G401 (cell line): ENCODE results near the gene RNF31. TPM values are rescaled to one million over a fixed set of nuclear protein-coding genes. Genes with fewer than 3 reads are reported as not detected.
A peak's percentile ranks its signal among the peaks of the same experiment; 100 is the strongest.

Experiments
- DNase-seq: peaks from one replicate; pipeline ENCODE4 v3.0.0-alpha.2; 2015; ENCODE audit warnings: low spot score
- in situ Hi-C: cut with HindIII; loops from 2 replicates; pipeline ENCODE4 v1.10.0; 2016; ENCODE audit warnings: low sequenced_read_pairs, mixed read lengths
- total RNA-seq: library from RNA; depleted of rRNA; stranded (reverse); fragments of >200 nt; shearing (Covaris generic); gene quantifications from 2 replicates; pipeline ENCODE4 v1.2.3, GENCODE V29; 2014

RNF31 gene
- total RNA-seq, 1 experiment from 2014 or later: 89.7 TPM

GRCh38 chr14:24135834-24136683 lies 11.2 kb upstream of the RNF31 start, which contains the start of gene PSME1:
TSS of gene PSME1 (plus strand) at chr14:24136194. CDS start at chr14:24136263, 69 bp downstream.
- DNase-seq: peak; percentile 96
- in situ Hi-C loops: no loop called here

- in situ Hi-C loops: no loop called here
- DNase-seq: peak; percentile 15
Observed at GRCh38 chr14:24136684-24137528, 10.4 kb upstream of the RNF31 start.

DNA sequence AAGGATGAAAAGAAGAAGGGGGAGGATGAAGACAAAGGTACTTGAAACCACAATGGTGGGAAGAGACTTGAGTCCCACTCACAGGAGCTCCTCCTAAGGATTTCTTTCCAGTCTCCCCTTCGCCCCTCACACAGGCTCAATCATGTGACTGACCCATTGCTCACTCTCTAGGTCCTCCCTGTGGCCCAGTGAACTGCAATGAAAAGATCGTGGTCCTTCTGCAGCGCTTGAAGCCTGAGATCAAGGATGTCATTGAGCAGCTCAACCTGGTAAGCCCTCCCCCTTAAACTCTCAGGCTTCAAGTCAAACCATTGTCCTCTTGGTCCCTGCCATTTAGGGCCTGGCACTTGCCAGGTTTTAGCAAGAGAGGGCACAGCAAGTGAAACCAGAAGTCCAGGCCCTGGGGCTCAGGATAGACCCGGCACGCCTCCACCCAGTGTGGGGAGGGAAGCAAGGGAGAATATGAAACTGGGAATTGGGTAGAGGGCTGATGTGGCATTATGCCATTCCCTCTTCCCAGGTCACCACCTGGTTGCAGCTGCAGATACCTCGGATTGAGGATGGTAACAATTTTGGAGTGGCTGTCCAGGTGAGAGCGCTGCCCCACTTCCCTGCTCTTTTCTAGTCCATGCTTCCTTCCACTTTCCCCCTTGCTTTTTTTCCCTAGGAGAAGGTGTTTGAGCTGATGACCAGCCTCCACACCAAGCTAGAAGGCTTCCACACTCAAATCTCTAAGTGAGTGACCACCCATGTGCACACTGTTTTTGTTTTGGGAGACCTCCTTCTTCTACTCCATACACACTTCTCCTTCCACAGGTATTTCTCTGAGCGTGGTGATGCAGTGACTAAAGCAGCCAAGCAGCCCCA lies 9.5 kb upstream of the RNF31 start:
- peak; percentile 13 for DNase-seq
- in situ Hi-C loops: no loop called here

DNA sequence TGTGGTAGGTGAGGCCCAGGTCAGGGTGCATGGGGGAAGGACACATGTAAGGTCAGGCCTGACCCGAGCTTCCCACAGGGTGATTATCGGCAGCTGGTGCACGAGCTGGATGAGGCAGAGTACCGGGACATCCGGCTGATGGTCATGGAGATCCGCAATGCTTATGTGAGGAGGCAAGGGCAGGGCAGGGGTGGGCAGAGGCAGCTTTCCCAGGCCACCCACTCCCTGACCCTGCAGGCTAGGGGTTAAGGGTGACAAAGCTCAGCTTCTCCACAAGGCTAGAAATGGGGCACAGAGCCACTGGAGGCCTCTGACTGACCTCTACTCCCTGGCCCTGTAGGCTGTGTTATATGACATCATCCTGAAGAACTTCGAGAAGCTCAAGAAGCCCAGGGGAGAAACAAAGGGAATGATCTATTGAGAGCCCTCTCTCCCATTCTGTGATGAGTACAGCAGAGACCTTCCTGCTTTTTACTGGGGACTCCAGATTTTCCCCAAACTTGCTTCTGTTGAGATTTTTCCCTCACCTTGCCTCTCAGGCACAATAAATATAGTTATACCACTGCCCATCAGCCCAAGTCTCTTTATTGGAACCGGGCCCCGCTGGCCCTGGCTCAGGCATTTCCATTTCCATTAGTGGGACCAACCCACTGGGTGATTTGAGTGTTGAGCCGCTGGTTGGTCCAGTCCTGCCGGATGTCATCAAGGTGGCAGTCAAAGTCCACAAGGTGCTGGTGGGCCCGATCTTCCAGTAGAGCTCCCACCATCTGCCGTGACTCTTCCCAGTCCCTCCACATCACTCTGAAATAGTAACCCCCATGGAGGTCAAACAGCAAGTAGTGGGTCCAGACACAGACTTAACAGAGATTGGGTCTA lies 8.7 kb upstream of the RNF31 start:
- in situ Hi-C loops: no loop called here

DNA sequence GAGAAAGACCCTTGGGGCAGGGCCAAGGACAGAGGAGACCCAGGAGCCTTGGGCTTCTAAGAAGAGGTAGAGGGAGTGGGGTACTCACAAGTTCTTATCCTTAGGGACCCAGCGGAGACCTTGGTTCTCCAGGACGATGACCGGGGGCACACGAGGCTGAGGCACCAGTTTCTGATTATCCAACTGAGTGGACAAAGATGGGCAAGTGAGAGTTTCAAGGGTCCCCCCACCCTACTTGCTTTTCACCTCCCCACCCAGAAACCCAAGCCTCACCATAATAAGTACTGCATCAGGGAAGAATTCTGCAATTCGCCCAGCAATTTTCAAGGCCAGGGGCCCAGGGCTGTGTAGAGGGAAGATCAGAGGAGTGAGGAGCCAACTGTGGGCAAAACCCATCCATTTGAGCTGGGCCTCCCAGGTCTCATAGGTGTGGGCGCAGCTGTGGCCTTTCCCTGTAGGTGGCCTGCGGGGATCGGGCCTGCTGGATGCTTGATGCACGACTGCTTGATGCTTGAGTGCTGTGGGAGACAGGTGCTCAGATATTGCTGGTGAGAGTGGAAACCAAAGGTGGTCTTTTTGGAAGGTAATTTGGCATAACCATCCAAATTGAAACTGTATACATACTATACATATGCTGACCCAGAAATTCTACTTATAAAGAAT lies 7.9 kb upstream of the RNF31 start:
- DNase-seq: no peak
- in situ Hi-C loops: no loop called here

More for the DNA sequence above, 8.7 kb upstream of the RNF31 start:
- no peak for DNase-seq

GRCh38 chr14:24141097-24141880 lies 6.0 kb upstream of the RNF31 start, which contains the start of gene EMC9:
TSS of gene EMC9 (minus strand) at chr14:24141591. CDS start at chr14:24141304, 287 bp downstream.
- in situ Hi-C loops: no loop called here
- peak; percentile 100 for DNase-seq

DNA sequence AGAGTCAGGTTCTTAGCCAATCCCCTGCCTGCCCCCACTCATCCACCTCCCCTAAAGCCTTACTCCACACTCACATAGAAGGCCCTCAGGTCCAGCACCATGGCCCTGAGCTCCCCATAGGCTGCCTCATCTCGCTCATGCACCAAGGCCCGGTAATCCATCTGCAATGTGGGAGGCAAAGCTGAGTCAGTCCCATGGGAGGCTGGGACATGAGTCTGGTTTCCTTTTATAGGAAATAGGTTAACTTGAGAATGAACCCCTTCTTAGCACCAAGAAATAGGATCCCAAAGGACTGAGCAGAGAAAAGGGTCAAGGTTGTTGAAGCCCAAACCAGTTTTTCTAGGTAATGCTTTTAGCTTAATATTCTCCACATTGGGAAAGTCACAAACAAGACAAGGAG lies 3.8 kb upstream of the RNF31 start:
- in situ Hi-C loops: no loop called here
- DNase-seq: no peak

DNA sequence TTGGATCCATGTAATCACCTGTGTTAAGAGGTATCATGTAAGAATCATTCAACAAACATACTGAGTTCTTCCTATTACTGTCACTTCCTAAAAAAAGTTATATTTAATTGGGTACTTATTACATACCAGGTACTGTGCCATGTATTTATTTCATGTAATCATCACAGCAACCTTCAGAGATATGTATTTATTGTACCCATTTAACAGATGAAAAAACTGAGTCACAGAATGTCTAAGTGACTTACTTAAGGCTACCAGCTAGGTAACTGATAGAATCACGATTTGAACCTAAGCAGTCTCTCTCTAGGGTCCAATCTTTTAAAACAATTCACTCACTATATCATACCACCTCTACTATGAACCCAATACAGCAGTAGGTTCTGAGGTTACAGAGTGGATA lies 2.8 kb upstream of the RNF31 start:
- DNase-seq: no peak
- in situ Hi-C loops: no loop called here

GRCh38 chr14:24145219-24145618 lies 2.1 kb upstream of the RNF31 start:
- in situ Hi-C loops: no loop called here
- no peak for DNase-seq

DNA sequence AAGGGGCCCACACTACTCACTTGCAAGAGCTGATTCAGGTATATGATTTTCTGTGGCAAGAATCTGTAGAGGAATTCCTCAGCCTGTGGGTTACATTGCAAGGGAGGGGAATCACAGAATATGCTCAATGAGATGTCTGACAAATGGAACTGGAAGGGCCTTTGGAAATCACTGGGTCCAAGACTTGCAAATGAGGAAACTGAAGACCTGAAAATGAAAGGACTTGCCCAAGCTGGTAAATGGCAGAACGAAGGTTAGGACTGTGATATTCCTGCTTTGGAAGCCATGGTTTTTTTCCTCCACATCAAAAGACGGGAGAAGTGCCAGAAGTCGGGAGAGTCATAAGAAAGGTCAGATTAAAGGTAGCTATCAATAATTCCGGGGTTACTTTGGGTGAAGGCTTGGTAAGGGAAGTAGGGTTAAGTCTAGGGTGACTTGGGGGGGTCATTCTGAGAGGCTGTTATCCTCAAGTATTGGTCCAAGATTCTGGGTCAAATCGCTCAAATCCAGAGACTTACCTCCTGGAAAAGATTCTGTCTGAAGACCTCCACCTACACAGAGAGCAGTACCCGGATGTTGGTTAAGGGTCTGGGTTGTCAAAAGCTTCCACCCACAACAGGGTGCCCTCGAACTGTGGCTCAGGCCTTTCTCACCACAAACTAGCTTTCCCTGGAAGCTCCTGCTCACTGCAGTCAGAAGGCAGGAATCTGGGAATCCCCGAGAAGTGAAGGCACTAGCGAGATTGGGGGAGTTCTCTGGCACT lies 1.4 kb upstream of the RNF31 start:
- DNase-seq: no peak
- in situ Hi-C loops: no loop called here

- in situ Hi-C loops: no loop called here
- peak; percentile 85 for DNase-seq
Observed at GRCh38 chr14:24146453-24146977, 783 bp upstream of the RNF31 start, which contains the start of gene PSME2. TSS of gene PSME2 (minus strand) at chr14:24146610. CDS start at chr14:24146581, 29 bp downstream.

DNA sequence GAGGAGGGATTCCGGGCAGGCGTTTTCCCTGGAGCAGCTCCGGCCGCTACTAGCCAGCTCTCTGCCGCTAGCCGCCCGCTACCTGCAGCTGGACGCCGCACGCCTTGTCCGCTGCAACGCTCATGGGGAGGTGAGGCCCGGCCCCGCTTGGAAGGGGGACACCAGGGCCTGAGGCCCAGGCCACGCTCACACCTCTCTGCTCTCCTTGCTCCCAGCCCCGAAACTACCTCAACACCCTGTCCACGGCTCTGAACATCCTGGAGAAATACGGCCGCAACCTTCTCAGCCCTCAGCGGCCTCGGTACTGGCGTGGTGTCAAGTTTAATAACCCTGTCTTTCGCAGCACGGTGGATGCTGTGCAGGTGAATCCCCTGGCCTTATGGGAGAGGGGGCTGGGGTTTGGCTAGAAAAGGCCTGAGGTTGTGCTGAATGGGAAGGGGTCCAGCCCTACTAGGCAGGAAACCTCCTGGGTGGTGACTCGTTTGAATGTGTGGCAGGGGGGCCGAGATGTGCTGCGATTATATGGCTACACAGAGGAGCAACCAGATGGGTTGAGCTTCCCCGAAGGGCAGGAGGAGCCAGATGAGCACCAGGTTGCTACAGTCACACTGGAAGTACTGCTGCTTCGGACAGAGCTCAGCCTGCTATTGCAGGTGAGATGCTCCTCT lies 597 bp downstream of the RNF31 start:
- no peak for DNase-seq
- in situ Hi-C loops: no loop called here

- in situ Hi-C loops: no loop called here
Observed at GRCh38 chr14:24149302-24149969, 2.1 kb downstream of the RNF31 start.

GRCh38 chr14:24150061-24150460 lies 2.8 kb downstream of the RNF31 start:
- no peak for DNase-seq
- in situ Hi-C loops: no loop called here

More at GRCh38 chr14:24149302-24149969, 2.1 kb downstream of the RNF31 start:
- DNase-seq: no peak

DNA sequence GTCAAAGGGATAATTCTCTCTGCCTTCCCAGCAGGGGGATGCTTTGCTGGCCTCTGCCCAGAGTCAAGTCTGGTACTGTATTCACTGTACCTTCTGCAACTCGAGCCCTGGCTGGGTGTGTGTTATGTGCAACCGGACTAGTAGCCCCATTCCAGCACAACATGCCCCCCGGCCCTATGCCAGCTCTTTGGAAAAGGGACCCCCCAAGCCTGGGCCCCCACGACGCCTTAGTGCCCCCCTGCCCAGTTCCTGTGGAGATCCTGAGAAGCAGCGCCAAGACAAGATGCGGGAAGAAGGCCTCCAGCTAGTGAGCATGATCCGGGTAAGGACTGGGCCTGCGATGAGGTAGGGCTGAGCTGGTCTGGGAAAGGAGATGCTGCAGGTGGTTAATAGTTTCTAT lies 3.3 kb downstream of the RNF31 start:
- in situ Hi-C loops: no loop called here
- DNase-seq: no peak
